GM18499 (cell line): ENCODE measurements around the gene FRS2.

ENCODE experiments used
- ATAC-seq: cut with Tn5 transposase; IDR thresholded peaks from one replicate; pipeline ENCODE4 v1.9.1; 2021; ENCODE audit warnings: moderate number of reproducible peaks; ENCODE audit not compliant: insufficient read depth, unreplicated experiment

Gene FRS2

GRCh38 chr12:69523433-69524330 is 53.5 kb downstream of the FRS2 start:
- ATAC-seq: no peak

GRCh38 chr12:69524331-69524630 is 54.1 kb downstream of the FRS2 start:
- no peak for ATAC-seq

DNA sequence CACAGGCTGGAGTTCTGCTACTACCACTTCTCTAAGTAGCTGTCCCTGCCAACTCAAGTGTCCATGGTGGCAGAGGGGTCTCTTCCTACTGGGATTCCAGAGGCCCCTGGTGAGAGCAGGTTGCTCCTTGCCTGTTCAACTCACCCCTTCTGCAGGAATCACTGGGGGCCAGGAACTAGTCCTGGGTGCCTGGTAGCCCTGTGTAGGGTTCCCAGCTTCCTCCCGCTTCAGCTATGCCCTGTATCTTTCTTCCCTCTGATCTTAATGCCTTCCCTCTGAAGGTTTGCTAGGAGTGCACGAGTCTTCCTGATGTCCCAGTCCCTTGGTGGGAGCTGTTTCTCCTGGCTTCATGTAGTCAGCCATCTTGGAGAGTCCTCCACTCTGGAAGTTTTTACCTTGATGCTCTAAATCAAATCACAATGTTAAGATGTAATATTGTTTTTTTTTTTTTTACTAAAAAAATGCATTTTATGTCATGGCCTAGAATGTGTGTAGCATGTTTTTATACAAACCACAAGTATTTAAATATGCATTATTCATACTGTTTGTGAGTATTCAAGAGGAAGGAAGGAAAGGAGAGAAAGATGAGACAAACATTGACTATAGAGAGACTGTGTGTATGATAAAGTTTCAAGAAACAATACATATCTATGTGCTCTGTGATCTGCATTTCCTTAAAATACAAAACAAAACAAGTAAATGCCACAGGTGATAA is 54.7 kb downstream of the FRS2 start:
- ATAC-seq: no peak

DNA sequence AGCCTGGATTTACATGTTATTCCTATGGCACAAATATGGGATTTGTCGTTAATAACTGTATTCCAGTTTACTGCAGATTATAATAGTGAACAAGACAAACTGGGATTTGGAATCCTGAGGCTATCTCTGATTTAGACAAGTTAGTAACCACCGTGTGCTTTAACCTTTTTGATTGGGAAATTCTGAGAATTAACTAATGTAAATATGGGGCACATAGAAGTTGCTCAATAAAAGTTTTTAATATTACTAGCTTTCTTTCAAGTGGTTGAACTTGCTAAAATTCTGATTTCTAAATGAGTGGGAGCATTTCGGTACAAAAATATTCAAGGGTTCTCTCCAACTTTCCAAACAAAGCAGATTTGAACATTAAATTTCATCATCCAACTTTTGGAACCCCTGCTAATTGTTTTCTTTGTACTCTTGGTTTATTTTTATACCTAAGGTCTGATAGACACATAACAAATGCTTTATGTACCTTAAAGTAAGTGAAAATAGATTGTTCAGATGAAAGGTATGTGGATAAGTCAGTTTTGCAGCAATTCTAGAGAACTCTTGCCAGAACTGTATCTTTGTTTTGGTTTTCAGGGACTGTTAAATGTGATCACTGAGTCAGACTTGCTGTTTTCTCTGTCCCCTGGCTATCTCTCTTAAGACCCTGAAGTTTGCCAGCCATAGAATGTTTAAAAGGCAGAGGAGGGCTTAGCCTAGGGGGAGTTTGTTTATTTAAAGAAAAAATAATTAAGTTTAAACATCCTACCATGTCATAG is 57.5 kb downstream of the FRS2 start:
- ATAC-seq: no peak

DNA sequence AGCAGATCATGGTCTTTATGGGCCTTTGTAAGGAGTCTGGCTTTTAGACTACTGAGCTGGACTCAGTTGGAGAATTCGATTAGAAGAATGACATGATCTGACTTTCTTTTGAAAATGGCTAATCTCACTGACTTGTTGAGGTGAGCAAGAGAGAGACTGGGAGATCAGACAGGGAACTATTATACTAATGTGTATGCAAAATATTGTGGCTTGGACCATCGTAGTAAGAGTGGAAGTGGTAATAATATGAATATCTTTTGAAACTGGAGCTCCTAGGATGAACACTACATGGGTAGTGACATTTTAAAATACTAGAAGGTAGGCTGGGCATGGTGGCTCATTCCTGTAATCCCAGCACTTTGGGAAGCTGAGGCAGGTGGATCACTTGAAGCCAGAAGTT is 58.8 kb downstream of the FRS2 start:
- no peak for ATAC-seq

- ATAC-seq: no peak
Measured at GRCh38 chr12:69533844-69534243, 63.7 kb downstream of the FRS2 start.

DNA sequence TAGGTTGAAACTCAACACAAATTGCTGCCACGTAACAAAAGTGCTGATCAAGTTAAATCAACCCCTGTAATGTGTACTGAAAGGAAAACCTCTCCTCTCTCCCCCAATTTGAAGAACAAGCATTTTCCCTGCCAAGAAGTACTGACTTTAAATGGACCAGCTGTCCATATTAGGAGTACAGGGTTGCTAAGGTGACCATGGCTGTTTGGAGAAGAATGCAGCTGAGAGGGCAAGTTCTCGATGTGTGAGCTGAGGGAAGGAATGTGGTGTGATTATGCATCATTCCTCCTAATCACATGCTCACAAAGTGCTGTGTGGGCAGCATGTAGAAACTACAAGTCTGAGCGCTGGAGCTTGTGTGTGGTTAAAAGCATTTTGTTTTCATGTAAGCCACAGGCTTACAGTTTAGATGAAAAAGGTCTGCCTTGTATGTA is 64.2 kb downstream of the FRS2 start:
- peak; percentile 94 for ATAC-seq

DNA sequence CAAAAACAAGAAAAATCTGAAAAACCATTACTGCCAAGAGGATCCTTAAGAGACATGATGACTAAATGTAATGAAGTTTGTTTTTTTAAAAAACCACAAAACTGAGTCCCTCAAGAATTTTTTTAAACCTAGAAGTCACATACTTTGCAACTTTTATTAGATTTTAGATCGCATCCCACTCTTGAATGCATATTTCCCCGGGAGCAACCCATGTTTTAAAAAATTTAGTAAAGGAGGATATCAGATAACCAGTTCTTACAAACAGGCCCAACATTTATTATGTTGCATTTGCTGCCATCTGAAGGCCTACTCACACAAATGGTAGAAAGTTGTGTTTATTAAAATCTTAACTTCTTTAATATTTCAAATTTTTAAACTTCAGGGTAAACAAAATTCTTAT is 70.8 kb downstream of the FRS2 start:
- ATAC-seq: no peak

DNA sequence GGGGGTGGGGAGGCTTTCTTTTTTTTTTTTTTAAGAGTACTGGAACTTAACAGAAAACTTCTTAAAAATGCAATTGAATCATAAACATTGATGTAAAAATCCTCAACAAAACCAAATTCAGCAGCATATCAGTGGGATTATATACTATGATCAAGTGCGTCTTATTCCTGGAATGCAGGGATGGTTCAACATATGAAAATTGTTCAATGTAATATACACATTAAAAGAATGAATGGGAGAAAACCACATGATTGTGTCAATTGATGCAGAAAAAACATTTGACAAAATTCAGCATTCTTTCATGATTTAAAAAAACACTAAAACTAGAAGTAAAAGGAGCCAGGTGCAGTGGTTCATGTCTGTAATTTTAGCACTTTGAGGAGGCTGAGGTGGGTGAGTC is 73.9 kb downstream of the FRS2 start:
- ATAC-seq: no peak

- ATAC-seq: no peak
Measured at GRCh38 chr12:69545081-69545480, 74.9 kb downstream of the FRS2 start.

DNA sequence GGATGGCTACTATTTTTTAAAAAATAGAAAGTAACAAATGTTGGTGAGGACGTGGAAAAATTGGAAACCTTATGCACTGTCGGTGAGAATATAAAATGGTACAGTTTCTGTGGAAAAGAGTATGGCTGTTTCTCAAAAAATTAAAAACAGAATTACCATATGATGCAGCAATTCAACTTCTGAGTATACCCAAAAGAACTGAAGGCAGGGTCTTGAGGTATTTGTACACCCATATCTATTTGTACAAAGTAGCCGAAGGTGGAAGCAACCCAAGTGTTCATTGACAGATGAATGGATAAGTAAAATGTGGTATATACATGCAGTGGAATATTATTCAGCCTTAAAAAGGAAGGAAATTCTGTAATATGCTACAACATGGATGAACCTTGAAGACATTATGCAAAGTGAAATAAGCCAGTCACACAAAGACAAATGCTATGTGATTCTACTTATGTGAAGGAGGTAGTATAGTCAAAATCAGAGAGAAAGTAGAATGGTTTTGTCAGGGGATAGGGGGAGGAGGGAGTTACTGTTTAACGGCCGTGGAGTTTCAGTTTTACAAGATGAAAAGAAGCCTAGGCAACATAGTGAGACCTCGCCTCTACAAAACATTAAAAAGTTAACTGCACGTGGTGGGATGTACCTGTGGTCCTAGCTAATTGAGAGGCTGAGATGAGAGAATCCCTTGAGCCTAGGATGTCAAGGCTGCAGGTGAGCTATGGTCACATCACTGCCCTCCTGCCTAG is 76.7 kb downstream of the FRS2 start:
- no peak for ATAC-seq

DNA sequence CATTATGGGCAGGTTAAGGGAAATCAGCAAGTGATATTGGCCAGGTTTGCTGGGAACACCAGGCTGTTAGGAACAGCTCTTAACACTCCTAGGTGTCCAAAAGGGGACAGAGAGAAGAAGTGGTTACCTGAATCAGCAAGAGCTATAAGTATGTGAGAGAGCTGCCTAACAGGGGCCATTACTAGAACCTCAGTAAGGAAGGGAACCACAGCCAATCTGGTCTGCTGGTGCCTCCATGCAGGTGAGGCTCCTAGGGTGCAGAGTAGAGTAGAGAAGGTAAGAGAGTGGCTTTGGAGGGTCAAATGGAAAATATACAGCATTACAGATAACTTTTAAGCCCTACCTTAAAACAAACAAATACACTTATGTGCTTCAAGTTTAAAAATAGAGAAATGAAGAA is 78.5 kb downstream of the FRS2 start:
- no peak for ATAC-seq

- ATAC-seq: no peak
Measured at GRCh38 chr12:69550569-69551350, 80.6 kb downstream of the FRS2 start.

DNA sequence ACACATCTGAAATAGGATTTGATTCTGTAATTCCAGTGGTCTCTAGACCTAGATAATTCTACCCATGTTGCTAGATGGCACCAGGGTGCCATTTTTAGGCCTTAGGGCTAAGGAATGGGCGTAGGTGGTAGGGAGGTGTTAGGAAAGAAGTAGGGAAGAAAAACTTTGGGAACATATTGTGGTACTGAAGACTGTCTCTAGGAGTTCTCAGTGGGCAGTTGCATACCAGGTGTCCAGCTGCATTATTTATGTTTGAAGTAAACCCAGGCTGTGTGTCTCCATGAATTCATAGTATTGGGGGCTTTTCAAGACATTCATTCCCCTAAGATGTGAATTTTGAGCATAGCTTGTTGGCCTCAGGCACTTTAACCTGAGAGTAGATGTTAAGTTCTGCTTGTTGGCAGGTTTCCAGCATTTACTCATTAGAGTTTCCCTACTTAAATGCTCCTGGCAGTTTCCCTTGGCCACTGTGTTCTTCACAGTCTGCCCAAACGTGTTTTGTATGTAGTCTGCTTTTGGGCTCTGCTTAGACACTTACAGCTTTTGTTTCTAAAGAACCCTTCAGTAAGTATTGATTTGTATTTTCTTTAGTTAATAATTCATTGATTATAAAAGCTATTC is 83.5 kb downstream of the FRS2 start:
- no peak for ATAC-seq

DNA sequence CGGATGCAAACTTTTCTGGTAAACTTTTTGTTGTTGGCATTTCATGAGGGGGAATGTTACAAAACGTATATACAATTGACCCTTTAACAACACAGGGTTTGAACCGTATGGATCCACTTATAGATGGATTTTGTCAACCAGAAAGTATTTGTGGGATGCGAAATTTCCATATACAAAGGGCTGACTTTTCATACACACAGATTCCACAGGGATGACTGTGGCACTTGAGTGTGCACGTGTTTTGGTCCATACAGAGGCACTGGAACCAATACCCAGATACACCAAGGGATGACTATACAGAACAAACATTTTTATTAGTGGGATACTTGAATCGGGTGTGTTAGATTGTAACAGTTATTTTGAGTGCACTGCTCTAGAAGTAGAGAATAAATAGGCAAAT is 85.3 kb downstream of the FRS2 start:
- no peak for ATAC-seq

- no peak for ATAC-seq
Measured at GRCh38 chr12:69556383-69556782, 86.2 kb downstream of the FRS2 start.

GRCh38 chr12:69563166-69563762 is 93.1 kb downstream of the FRS2 start:
- no peak for ATAC-seq

GRCh38 chr12:69566603-69567002 is 96.4 kb downstream of the FRS2 start:
- no peak for ATAC-seq

GRCh38 chr12:69569236-69569635 is 99.0 kb downstream of the FRS2 start:
- no peak for ATAC-seq
